Hepatocyte (in vitro differentiated cells): ENCODE measurements around the gene GJC2. TPM values are rescaled to one million over a fixed set of nuclear protein-coding genes. Genes with fewer than 3 reads are reported as not detected.

Source experiments
- DNase-seq: peaks from one replicate; pipeline ENCODE4 v3.0.0-alpha.2; 2016; ENCODE audit warnings: low spot score
- H2AFZ ChIP-seq: fragments of 200-600 bp; sonication (generic); 2 replicates; pipeline ENCODE4 v1.6.0; 2016; ENCODE audit warnings: antibody characterized with exemption, mild to moderate bottlenecking
- H3K27ac ChIP-seq: fragments of 200-600 bp; sonication (generic); 2 replicates; pipeline ENCODE4 v1.5.1; 2016; ENCODE audit warnings: mild to moderate bottlenecking
- H3K27me3 ChIP-seq: fragments of 200-600 bp; sonication (generic); 2 replicates; pipeline ENCODE4 v1.6.1; 2016
- H3K36me3 ChIP-seq: fragments of 200-600 bp; sonication (generic); replicated peaks from 2 replicates; pipeline ENCODE4 v1.5.1; 2016; ENCODE audit warnings: low read depth; ENCODE audit not compliant: insufficient read depth
- H3K4me1 ChIP-seq: fragments of 200-600 bp; sonication (generic); 2 replicates; pipeline ENCODE4 v1.5.1; 2016; ENCODE audit warnings: mild to moderate bottlenecking, moderate library complexity; ENCODE audit not compliant: insufficient read depth
- H3K4me2 ChIP-seq: fragments of 200-600 bp; sonication (generic); 2 replicates; pipeline ENCODE4 v1.6.0; 2016
- H3K4me3 ChIP-seq: fragments of 200-600 bp; sonication (generic); 2 replicates; pipeline ENCODE4 v1.5.1; 2016; ENCODE audit warnings: mild to moderate bottlenecking
- H3K79me2 ChIP-seq: fragments of 200-600 bp; sonication (generic); 2 replicates; pipeline ENCODE4 v1.6.0; 2017; ENCODE audit warnings: mild to moderate bottlenecking
- H3K9me2 ChIP-seq: fragments of 200-600 bp; sonication (generic); replicated peaks from 2 replicates; pipeline ENCODE4 v1.6.0; 2017; ENCODE audit warnings: mild to moderate bottlenecking; ENCODE audit not compliant: insufficient read depth
- H3K9me3 ChIP-seq: fragments of 200-600 bp; sonication (generic); 2 replicates; pipeline ENCODE4 v1.5.1; 2016; ENCODE audit warnings: low read depth, mild to moderate bottlenecking
- H4K20me1 ChIP-seq: fragments of 200-600 bp; sonication (generic); 2 replicates; pipeline ENCODE4 v1.6.0; 2016; ENCODE audit warnings: mild to moderate bottlenecking; ENCODE audit not compliant: insufficient read depth, poor library complexity, severe bottlenecking
- CTCF ChIP-seq: fragments of 200-600 bp; sonication (generic); IDR thresholded peaks from 2 replicates; pipeline ENCODE4 v1.5.1; 2016; ENCODE audit warnings: antibody characterized with exemption, mild to moderate bottlenecking; ENCODE audit not compliant: poor library complexity
- EZH2 ChIP-seq: fragments of 200-600 bp; sonication (generic); IDR thresholded peaks from 2 replicates; pipeline ENCODE4 v1.6.1; 2016; ENCODE audit warnings: antibody characterized with exemption, mild to moderate bottlenecking, borderline replicate concordance
- EZH2phosphoT487 ChIP-seq: fragments of 200-600 bp; sonication (generic); IDR thresholded peaks from one replicate; pipeline ENCODE4 v1.6.1; 2018; ENCODE audit warnings: antibody characterized with exemption, mild to moderate bottlenecking, low read depth, moderate library complexity; ENCODE audit not compliant: unreplicated experiment, severe bottlenecking
- WGBS: methylation state at CpG from one replicate; pipeline ENCODE4 v1.1.6; 2016; ENCODE audit warnings: low lambda C conversion rate; ENCODE audit errors: missing lambda C conversion rate; 5-methylcytosine and 5-hydroxymethylcytosine counted together
- polyA plus RNA-seq: library from polyadenylated mRNA; unstranded; fragments of >200 nt; fragmentation: Nextera tagmentation; extraction: Ambion mirVana; gene quantifications from 2 replicates; pipeline ENCODE4 v1.2.1, GENCODE V29; 2016
- total RNA-seq: library from RNA; depleted of rRNA; stranded (reverse); fragments of >200 nt; gene quantifications from 2 replicates; pipeline ENCODE4 v1.2.3, GENCODE V29; 2014

GJC2 gene
- total and polyA plus RNA-seq, 2 experiments from 2014 or later, result 0.40 to 1.6 TPM

- Histone ChIP-seq H3K79me2 (no peaks in the 10 kb centered on the region), H2AFZ (no peak overlapping the region), H3K27me3 (no peaks in the 10 kb centered on the region), H3K4me1 (peaks cover 19% of the 10 kb centered on the region), H3K9me2 (no peaks in the 10 kb centered on the region), H3K4me2 (no peak overlapping the region), H3K9me3 (no peaks in the 10 kb centered on the region), H3K27ac (no peak overlapping the region), H3K4me3 (no peak overlapping the region), H4K20me1 (no peaks in the 10 kb centered on the region), H3K36me3 (no peaks in the 10 kb centered on the region)
- WGBS, result 89% methylated on average over 20 of the region's 20 CpGs
- DNase-seq, result no peak
- TF ChIP-seq EZH2phosphoT487 (no peak), CTCF (no peak), EZH2 (no peak)
These were observed 5.2 kb downstream of the GJC2 start for GRCh38 chr1:228154670-228155571.

- no peak overlapping the region for H2AFZ ChIP-seq
- no peaks in the 10 kb centered on the region for H3K27me3 ChIP-seq
- H3K9me2 ChIP-seq, result no peaks in the 10 kb centered on the region
- H3K4me1 ChIP-seq, result peaks cover 12% of the 10 kb centered on the region
- no peak for TF ChIP-seq EZH2
- no peak for TF ChIP-seq EZH2phosphoT487
- TF ChIP-seq CTCF, result no peak
- 92% methylated on average over 16 of the region's 16 CpGs for WGBS
- no peaks in the 10 kb centered on the region for H3K79me2 ChIP-seq
- no peak overlapping the region for H3K4me2 ChIP-seq
- no peak overlapping the region for H3K27ac ChIP-seq
- no peaks in the 10 kb centered on the region for H4K20me1 ChIP-seq
- no peak for DNase-seq
- no peak overlapping the region for H3K4me3 ChIP-seq
- no peaks in the 10 kb centered on the region for H3K36me3 ChIP-seq
- no peaks in the 10 kb centered on the region for H3K9me3 ChIP-seq
These were observed 6.1 kb downstream of the GJC2 start for GRCh38 chr1:228155596-228156514.

- Histone ChIP-seq H3K4me2 (no peak overlapping the region), H2AFZ (no peak overlapping the region), H3K79me2 (no peaks in the 10 kb centered on the region), H3K27ac (no peak overlapping the region), H3K27me3 (no peaks in the 10 kb centered on the region), H3K4me1 (peaks cover 5% of the 10 kb centered on the region), H3K9me2 (no peaks in the 10 kb centered on the region), H4K20me1 (no peaks in the 10 kb centered on the region), H3K36me3 (no peaks in the 10 kb centered on the region), H3K4me3 (no peak overlapping the region), H3K9me3 (no peaks in the 10 kb centered on the region)
- DNase-seq, result no peak
- TF ChIP-seq EZH2phosphoT487 (no peak), EZH2 (no peak), CTCF (no peak)
- 88% methylated on average over 9 of the region's 9 CpGs for WGBS
These were observed 6.8 kb downstream of the GJC2 start for GRCh38 chr1:228156515-228156881.
